Neuronal stem cell (in vitro differentiated cells): Measurements from ENCODE around the gene ETAA1.

Source experiments
- DNase-seq: peaks from one replicate; pipeline ENCODE4 v3.0.0-alpha.2; 2013; ENCODE audit warnings: low spot score
- H2AFZ ChIP-seq: one replicate; pipeline ENCODE4 v1.6.1; 2013; ENCODE audit warnings: mild to moderate bottlenecking, low read length, inconsistent platforms
- H2AK5ac ChIP-seq: 2 replicates; pipeline ENCODE4 v1.6.1; 2013; ENCODE audit warnings: low read depth, mild to moderate bottlenecking, inconsistent platforms, low read length, moderate library complexity, mixed read lengths
- H2BK120ac ChIP-seq: 2 replicates; pipeline ENCODE4 v1.6.1; 2013; ENCODE audit warnings: low read depth, mild to moderate bottlenecking, inconsistent platforms, low read length, moderate library complexity, mixed read lengths
- H2BK12ac ChIP-seq: one replicate; pipeline ENCODE4 v1.6.1; 2013; ENCODE audit warnings: low read length, inconsistent platforms
- H2BK15ac ChIP-seq: 2 replicates; pipeline ENCODE4 v1.6.1; 2013; ENCODE audit warnings: mild to moderate bottlenecking, low read length, inconsistent platforms, mixed read lengths
- H2BK5ac ChIP-seq: one replicate; pipeline ENCODE4 v1.6.1; 2013; ENCODE audit warnings: inconsistent platforms, mild to moderate bottlenecking, low read length, moderate library complexity
- H3K14ac ChIP-seq: one replicate; pipeline ENCODE4 v1.6.1; 2013; ENCODE audit warnings: low read length, inconsistent platforms
- H3K18ac ChIP-seq: 2 replicates; pipeline ENCODE4 v1.6.1; 2013; ENCODE audit warnings: low read length, inconsistent platforms
- H3K23ac ChIP-seq: 2 replicates; pipeline ENCODE4 v1.6.1; 2013; ENCODE audit warnings: low read depth, mild to moderate bottlenecking, mixed read lengths, low read length, inconsistent platforms; ENCODE audit not compliant: poor library complexity
- H3K27ac ChIP-seq: replicated peaks from 3 replicates; pipeline ENCODE4 v1.5.1; 2013; ENCODE audit warnings: low read length, inconsistent platforms
- H3K27me3 ChIP-seq, 3 experiments: 2 replicates each; pipeline ENCODE4 v1.6.1; 2013; ENCODE audit warnings: low read length in 3 of 3, mild to moderate bottlenecking in 2 of 3, inconsistent platforms in 1 of 3, low read depth in 1 of 3, mixed read lengths in 1 of 3, moderate library complexity in 1 of 3; ENCODE audit not compliant: control insufficient read depth in 3 of 3, insufficient read depth in 3 of 3
- H3K36me3 ChIP-seq, 2 donors: replicated peaks in 1 of 2; 2 replicates each; pipeline ENCODE4 v1.6.1; 2013; ENCODE audit warnings: low read length in 2 of 2; ENCODE audit not compliant: control insufficient read depth in 2 of 2, insufficient read depth in 2 of 2
- H3K4ac ChIP-seq: 2 replicates; pipeline ENCODE4 v1.6.1; 2013; ENCODE audit warnings: inconsistent platforms, mild to moderate bottlenecking, low read length, moderate library complexity
- H3K4me1 ChIP-seq, 2 donors: 1 replicate in 1 of 2; 2 replicates in 1 of 2; pipeline ENCODE4 v1.6.1; 2013; ENCODE audit warnings: low read length in 2 of 2, low read depth in 1 of 2; ENCODE audit not compliant: control insufficient read depth in 2 of 2, insufficient read depth in 1 of 2
- H3K4me2 ChIP-seq: one replicate; pipeline ENCODE4 v1.6.1; 2013; ENCODE audit warnings: mild to moderate bottlenecking, low read length, inconsistent platforms; ENCODE audit not compliant: insufficient read depth, poor library complexity, severe bottlenecking
- H3K4me3 ChIP-seq, 2 donors: 2 replicates each; pipeline ENCODE4 v1.5.1; 2013; ENCODE audit warnings: low read length in 2 of 2, mild to moderate bottlenecking in 2 of 2, inconsistent platforms in 1 of 2, moderate library complexity in 1 of 2
- H3K79me1 ChIP-seq: one replicate; pipeline ENCODE4 v1.6.1; 2013; ENCODE audit warnings: low read depth, mild to moderate bottlenecking, inconsistent platforms, low read length, moderate library complexity
- H3K9ac ChIP-seq: one replicate; pipeline ENCODE4 v1.6.1; 2013; ENCODE audit warnings: mild to moderate bottlenecking, low read depth, low read length, inconsistent platforms; ENCODE audit not compliant: poor library complexity
- H3K9me3 ChIP-seq, 2 donors: replicated peaks in 1 of 2; 2 replicates each; pipeline versions ENCODE3 to v1.6.1; 2013; ENCODE audit warnings: low read length in 2 of 2, mild to moderate bottlenecking in 2 of 2, inconsistent platforms in 1 of 2, low read depth in 1 of 2, mixed read lengths in 1 of 2, moderate library complexity in 1 of 2; ENCODE audit not compliant: control insufficient read depth in 2 of 2, insufficient read depth in 1 of 2
- H4K8ac ChIP-seq: one replicate; pipeline ENCODE4 v1.6.1; 2013; ENCODE audit warnings: low read depth, mild to moderate bottlenecking, inconsistent platforms, low read length, moderate library complexity
- H4K91ac ChIP-seq: one replicate; pipeline ENCODE4 v1.6.1; 2013; ENCODE audit warnings: low read length, low read depth, mild to moderate bottlenecking, inconsistent platforms; ENCODE audit not compliant: poor library complexity
- WGBS, 2 donors: extraction: QIAGEN DNeasy Blood & Tissue Kit; methylation state at CpG; one replicate each; pipeline ENCODE4 v1.1.7; 2013; ENCODE audit warnings: missing lambda C conversion rate in 2 of 2, mixed read lengths in 1 of 2; ENCODE audit not compliant: insufficient read length in 2 of 2, insufficient replicate concordance in 1 of 2; ENCODE audit errors: extremely low coverage in 2 of 2; 5-methylcytosine and 5-hydroxymethylcytosine counted together

Gene ETAA1

GRCh38 chr2:67399144-67399543 lies 2.0 kb downstream of the ETAA1 start:
- H3K14ac ChIP-seq = no peak overlapping the region

DNA sequence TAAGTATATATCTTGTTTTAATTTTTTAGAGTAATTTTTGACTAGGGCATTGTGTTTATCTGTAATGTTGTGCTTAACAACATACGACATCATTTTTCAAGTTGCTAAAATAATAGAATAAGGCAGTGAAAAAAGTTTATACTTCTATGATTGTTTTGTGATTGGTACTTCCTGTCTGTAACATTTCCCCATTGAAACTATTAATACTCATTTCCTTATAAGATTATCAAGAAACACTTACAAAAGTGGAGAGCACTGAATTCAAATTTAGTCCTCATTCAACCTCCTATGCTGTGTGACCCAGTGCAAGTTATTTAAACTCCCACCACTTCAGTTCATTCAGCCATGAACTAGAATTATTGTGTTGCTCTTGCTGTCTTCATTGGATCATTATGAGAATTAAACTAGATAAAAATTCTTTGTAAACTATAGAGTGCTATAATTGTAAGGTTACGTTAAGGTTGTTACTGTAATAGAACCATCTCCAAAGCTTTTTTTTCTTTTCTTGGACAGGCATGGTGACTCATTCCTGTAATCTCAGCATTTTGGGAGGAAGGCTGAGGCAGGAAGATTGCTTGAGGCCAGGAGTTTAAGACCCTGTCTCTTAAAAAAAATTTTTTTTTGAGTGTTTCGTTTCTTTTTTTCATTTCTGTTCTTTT lies 2.8 kb downstream of the ETAA1 start:
- no peaks in the 10 kb centered on the region for H3K9me3 ChIP-seq
- H4K91ac ChIP-seq = no peak overlapping the region

More at GRCh38 chr2:67399144-67399543, 2.0 kb downstream of the ETAA1 start:
- no peak overlapping the region for H2BK15ac ChIP-seq
- H3K36me3 ChIP-seq = peaks cover 0 to 56% of the 10 kb centered on the region in 2 donors
- H3K4me2 ChIP-seq = no peak overlapping the region
- no peak overlapping the region for H2BK5ac ChIP-seq
- no peak for DNase-seq
- no peak overlapping the region for H3K4me3 ChIP-seq
- H3K27me3 ChIP-seq = no peaks in the 10 kb centered on the region
- no peak overlapping the region for H3K9ac ChIP-seq
- H3K27ac ChIP-seq = no peak overlapping the region
- no peak overlapping the region for H2AK5ac ChIP-seq
- H3K23ac ChIP-seq = no peak overlapping the region
- H2AFZ ChIP-seq = no peak overlapping the region
- WGBS, 2 donors = no CpG with 5 or more reads among the region's 2 CpGs
- no peak overlapping the region for H4K8ac ChIP-seq
- no peaks in the 10 kb centered on the region for H3K79me1 ChIP-seq
- no peak overlapping the region for H4K91ac ChIP-seq
- H2BK12ac ChIP-seq = no peak overlapping the region
- no peak overlapping the region for H3K4ac ChIP-seq
- H3K9me3 ChIP-seq = no peaks in the 10 kb centered on the region
- H2BK120ac ChIP-seq = no peak overlapping the region
- H3K18ac ChIP-seq = no peak overlapping the region
- no peaks in the 10 kb centered on the region for H3K4me1 ChIP-seq

DNA sequence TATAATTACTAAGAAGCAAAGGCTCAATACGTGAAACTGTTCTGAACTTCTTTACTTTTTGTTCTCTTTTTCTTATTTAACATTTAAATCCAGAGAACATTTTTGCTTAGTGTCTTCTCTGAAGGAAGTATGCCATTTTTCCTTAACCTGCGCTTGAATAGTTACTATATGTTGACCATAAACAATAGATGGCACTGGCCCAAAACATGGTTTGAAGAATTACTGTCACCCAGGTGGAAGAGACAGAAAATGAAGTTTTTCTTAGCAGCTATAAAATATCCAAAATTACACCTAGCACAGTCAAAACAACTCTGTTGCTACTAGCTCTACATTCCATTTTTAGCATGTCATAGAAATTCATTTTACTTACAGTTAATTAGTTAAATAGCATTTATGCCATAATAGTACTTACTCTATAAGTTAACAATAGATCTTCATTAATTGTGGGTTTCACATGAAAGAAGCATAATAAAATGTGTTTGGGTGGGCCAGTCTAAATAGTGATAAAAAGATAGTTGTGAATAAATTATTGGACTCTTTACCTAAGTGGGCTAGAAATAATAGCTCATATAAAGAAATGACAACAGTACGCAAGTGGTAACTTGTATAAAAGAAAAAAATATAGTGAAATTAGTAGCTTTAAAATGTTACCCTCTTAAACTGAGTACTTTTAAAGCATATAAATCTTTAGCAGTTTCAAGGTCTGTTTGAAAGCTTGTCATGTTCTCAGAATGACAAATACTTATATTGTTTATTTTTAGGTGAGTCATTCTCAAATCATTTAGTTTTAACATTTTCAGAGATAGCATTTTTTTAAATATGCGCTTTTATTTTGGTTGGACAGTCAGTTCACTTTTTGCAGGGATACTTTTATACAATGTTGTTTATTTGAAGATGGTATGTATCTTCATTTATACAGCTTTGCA lies 3.7 kb downstream of the ETAA1 start:
- no peak overlapping the region for H2BK12ac ChIP-seq
- no peak overlapping the region for H3K27ac ChIP-seq
- no peaks in the 10 kb centered on the region for H3K27me3 ChIP-seq
- no peak overlapping the region for H3K4me2 ChIP-seq
- no peaks in the 10 kb centered on the region for H3K79me1 ChIP-seq
- no peak overlapping the region for H4K91ac ChIP-seq
- no peak overlapping the region for H3K14ac ChIP-seq
- H3K4me1 ChIP-seq = no peaks in the 10 kb centered on the region
- no peak overlapping the region for H4K8ac ChIP-seq
- no peak overlapping the region for H3K4ac ChIP-seq
- DNase-seq = no peak
- no peak overlapping the region for H2BK5ac ChIP-seq
- H3K9me3 ChIP-seq = no peaks in the 10 kb centered on the region
- no peak overlapping the region for H3K23ac ChIP-seq
- H3K36me3 ChIP-seq = peaks cover 0 to 73% of the 10 kb centered on the region in 2 donors
- no peak overlapping the region for H2AFZ ChIP-seq
- H2AK5ac ChIP-seq = no peak overlapping the region
- no peak overlapping the region for H3K9ac ChIP-seq
- no peak overlapping the region for H3K18ac ChIP-seq
- H2BK120ac ChIP-seq = no peak overlapping the region
- no peak overlapping the region for H3K4me3 ChIP-seq
- H2BK15ac ChIP-seq = no peak overlapping the region
- WGBS, 2 donors = no CpG with 5 or more reads among the region's 4 CpGs

More for the DNA sequence above, 2.8 kb downstream of the ETAA1 start:
- Histone ChIP-seq H2AFZ (no peak overlapping the region), H3K18ac (no peak overlapping the region), H2BK15ac (no peak overlapping the region), H3K27me3 (no peaks in the 10 kb centered on the region), H3K27ac (no peak overlapping the region), H2AK5ac (no peak overlapping the region), H3K36me3 (peaks cover 0 to 64% of the 10 kb centered on the region in 2 donors), H3K4me3 (no peak overlapping the region), H3K79me1 (no peaks in the 10 kb centered on the region), H2BK12ac (no peak overlapping the region), H3K9ac (no peak overlapping the region), H3K4ac (no peak overlapping the region), H3K14ac (no peak overlapping the region), H2BK120ac (no peak overlapping the region), H4K8ac (no peak overlapping the region), H3K23ac (no peak overlapping the region), H2BK5ac (no peak overlapping the region), H3K4me1 (no peaks in the 10 kb centered on the region), H3K4me2 (no peak overlapping the region)
- WGBS, 2 donors = no CpG with 5 or more reads among the region's 3 CpGs
- no peak for DNase-seq

- H2BK12ac ChIP-seq = no peak overlapping the region
- H3K4me3 ChIP-seq = no peak overlapping the region
- H3K4ac ChIP-seq = no peak overlapping the region
- H3K4me1 ChIP-seq = no peaks in the 10 kb centered on the region
- no peak overlapping the region for H4K8ac ChIP-seq
- DNase-seq = no peak
- H3K18ac ChIP-seq = no peak overlapping the region
- no peak overlapping the region for H3K14ac ChIP-seq
- H3K9me3 ChIP-seq = no peaks in the 10 kb centered on the region
- peaks cover 0 to 85% of the 10 kb centered on the region in 2 donors for H3K36me3 ChIP-seq
- H3K79me1 ChIP-seq = no peaks in the 10 kb centered on the region
- no peak overlapping the region for H2AFZ ChIP-seq
- H3K23ac ChIP-seq = no peak overlapping the region
- no peak overlapping the region for H4K91ac ChIP-seq
- no peak overlapping the region for H2AK5ac ChIP-seq
- no peaks in the 10 kb centered on the region for H3K27me3 ChIP-seq
- H2BK15ac ChIP-seq = no peak overlapping the region
- H2BK120ac ChIP-seq = no peak overlapping the region
- H3K27ac ChIP-seq = no peak overlapping the region
- no peak overlapping the region for H3K4me2 ChIP-seq
- no peak overlapping the region for H3K9ac ChIP-seq
- no peak overlapping the region for H2BK5ac ChIP-seq
Observed at GRCh38 chr2:67408346-67408745, 11.2 kb downstream of the ETAA1 start.
